HepG2 (cell line): Measurements from ENCODE around the gene CORT. TPM values are rescaled to one million over a fixed set of nuclear protein-coding genes. Genes with fewer than 3 reads are reported as not detected.

Source experiments
- ADNP ChIP-seq: sonication (generic); formaldehyde crosslinking; IDR thresholded peaks from 2 replicates; pipeline ENCODE4 v1.4.0; 2020; ENCODE audit warnings: missing genetic modification reagents
- ATF7-NPFF ChIP-seq: sonication (generic); formaldehyde crosslinking; IDR thresholded peaks from 2 replicates; pipeline ENCODE4 v1.8.1; 2023; ENCODE audit warnings: mild to moderate bottlenecking, low read depth, missing genetic modification reagents, moderate library complexity
- FOXA1 ChIP-seq, 2 experiments: fragments of 450-650 bp in 1 of 2; sonication (generic) in 1 of 2; formaldehyde crosslinking in 1 of 2; IDR thresholded peaks; 2 replicates each; pipeline versions ENCODE4 v1.4.0 to v1.6.1; 2016 to 2020; ENCODE audit warnings: missing genetic modification reagents in 1 of 2
- FOXA3 ChIP-seq: IDR thresholded peaks from 2 replicates; pipeline ENCODE4 v1.6.1; 2016; ENCODE audit warnings: missing genetic modification reagents, missing compliant biosample characterization
- KAT2B ChIP-seq: fragments of 150-350 bp; IDR thresholded peaks from 2 replicates; pipeline ENCODE4 v1.6.1; 2014; ENCODE audit warnings: low read depth, low read length, borderline replicate concordance
- MEIS1 ChIP-seq: sonication (generic); formaldehyde crosslinking; IDR thresholded peaks from 2 replicates; pipeline ENCODE4 v1.9.0; 2021; ENCODE audit warnings: mild to moderate bottlenecking, missing genetic modification reagents, moderate library complexity, borderline replicate concordance
- MXD1 ChIP-seq: sonication (generic); formaldehyde crosslinking; IDR thresholded peaks from 2 replicates; pipeline ENCODE4 v1.4.0; 2020; ENCODE audit warnings: mild to moderate bottlenecking, missing genetic modification reagents
- NBN ChIP-seq: fragments of 450-650 bp; conservative IDR thresholded peaks from 2 replicates; pipeline ENCODE4 v1.6.1; 2017
- RNF2 ChIP-seq: fragments of 450-650 bp; conservative IDR thresholded peaks from 2 replicates; pipeline ENCODE4 v1.6.1; 2016; ENCODE audit warnings: low read depth
- SAP130 ChIP-seq: IDR thresholded peaks from 2 replicates; pipeline ENCODE4 v1.6.1; 2016; ENCODE audit warnings: low read depth
- SCMH1 ChIP-seq: sonication (generic); formaldehyde crosslinking; IDR thresholded peaks from 2 replicates; pipeline ENCODE4 v1.9.0; 2021; ENCODE audit warnings: missing genetic modification reagents, mild to moderate bottlenecking, borderline replicate concordance
- SRSF1 ChIP-seq: fragments of 200-400 bp; formaldehyde crosslinking; optimal IDR thresholded peaks from 2 replicates; pipeline ENCODE3; 2017; ENCODE audit warnings: mild to moderate bottlenecking, low read depth, low read length, moderate library complexity
- TFDP2 ChIP-seq: sonication (generic); formaldehyde crosslinking; IDR thresholded peaks from 2 replicates; pipeline ENCODE4 v1.4.0; 2020; ENCODE audit warnings: missing genetic modification reagents
- ZBTB43 ChIP-seq: sonication (generic); formaldehyde crosslinking; conservative IDR thresholded peaks from 2 replicates; pipeline ENCODE4 v1.4.0; 2020; ENCODE audit warnings: missing genetic modification reagents
- ZBTB7B ChIP-seq: sonication (generic); formaldehyde crosslinking; IDR thresholded peaks from 2 replicates; pipeline ENCODE4 v1.4.0; 2020; ENCODE audit warnings: missing genetic modification reagents
- ZFP82 ChIP-seq: sonication (generic); formaldehyde crosslinking; IDR thresholded peaks from 2 replicates; pipeline ENCODE4 v1.5.1; 2020; ENCODE audit warnings: mild to moderate bottlenecking, missing genetic modification reagents, borderline replicate concordance
- ZNF225 ChIP-seq: sonication (generic); formaldehyde crosslinking; IDR thresholded peaks from 2 replicates; pipeline ENCODE4 v1.4.0; 2020; ENCODE audit warnings: mild to moderate bottlenecking, missing genetic modification reagents
- ZNF275 ChIP-seq: sonication (generic); formaldehyde crosslinking; IDR thresholded peaks from 2 replicates; pipeline ENCODE4 v1.8.0; 2022; ENCODE audit warnings: missing genetic modification reagents, mild to moderate bottlenecking, inconsistent platforms, borderline replicate concordance
- ZNF276 ChIP-seq: sonication (generic); formaldehyde crosslinking; IDR thresholded peaks from 2 replicates; pipeline ENCODE4 v1.4.0; 2020; ENCODE audit warnings: mild to moderate bottlenecking, low read depth, missing genetic modification reagents
- ZNF441 ChIP-seq: sonication (generic); formaldehyde crosslinking; IDR thresholded peaks from 2 replicates; pipeline ENCODE4 v1.7.0; 2021; ENCODE audit warnings: missing genetic modification reagents, borderline replicate concordance
- ZNF510 ChIP-seq: sonication (generic); formaldehyde crosslinking; IDR thresholded peaks from 2 replicates; pipeline ENCODE4 v1.4.0; 2020; ENCODE audit warnings: low read depth, mild to moderate bottlenecking, missing genetic modification reagents
- ZNF557 ChIP-seq: sonication (generic); formaldehyde crosslinking; IDR thresholded peaks from 2 replicates; pipeline ENCODE4 v1.4.0; 2020; ENCODE audit warnings: missing genetic modification reagents
- ZSCAN12 ChIP-seq: sonication (generic); formaldehyde crosslinking; IDR thresholded peaks from 2 replicates; pipeline ENCODE4 v1.9.0; 2021; ENCODE audit warnings: mild to moderate bottlenecking, missing genetic modification reagents
- polyA plus RNA-seq, 8 experiments: library from polyadenylated mRNA; depleted of rRNA in 3 of 8; stranded (reverse) in 7 of 8; unstranded in 1 of 8; fragments of >200 nt; fragmentation: Illumina TruSeq in 4 of 8; extraction: Trizol in 4 of 8; gene quantifications; 2 replicates each; pipeline versions ENCODE4 v1.2.1 to v1.2.3, GENCODE V29; 2011 to 2016; ENCODE audit warnings: low read depth in 4 of 8, missing spikeins in 1 of 8, mixed read lengths in 1 of 8; ENCODE audit not compliant: insufficient read depth in 1 of 8
- total RNA-seq, 5 experiments: library from RNA; depleted of rRNA; stranded (reverse); fragments of >200 nt; fragmentation: Illumina TruSeq; extraction: Trizol; gene quantifications; 2 replicates each; pipeline ENCODE4 v1.2.3, GENCODE V29; 2016; ENCODE audit warnings: low read depth in 1 of 5

Gene CORT
- total and polyA plus RNA-seq, 2 of the 13 experiments (the other 11 are each of a cell fraction or from before 2014, with no cell fraction given), result 0.11 to 0.62 TPM

- TF ChIP-seq RNF2 (peak; percentile 89), MEIS1 (CRISPR knock-in tag) (peak; percentile 69; the same call in 1 of the 2 replicates), SRSF1 (no peak), ATF7-NPFF (CRISPR knock-in tag) (peak; percentile 67; the same call in 1 of the 2 replicates), ZFP82 (no peak), ZNF225 (peak; percentile 72; the same call in 1 of the 2 replicates), FOXA3 (CRISPR knock-in tag) (peak; percentile 54), ZBTB7B (peak; percentile 98), ZNF510 (CRISPR knock-in tag) (no peak), ZNF557 (CRISPR knock-in tag) (no peak), SAP130 (peak; percentile 98), FOXA1 (IDR thresholded peaks at IDR 0.05) (no peak), FOXA1 (CRISPR knock-in tag; IDR thresholded peaks at IDR 0.05) (no peak), ADNP (no peak), TFDP2 (peak; percentile 87), MXD1 (CRISPR knock-in tag) (0 out of 2 replicates have a peak, but pooled peaks have one; percentile 41), ZNF441 (CRISPR knock-in tag) (no peak), ZNF276 (CRISPR knock-in tag) (no peak), KAT2B (no peak), NBN (no peak), SCMH1 (CRISPR knock-in tag) (no peak), ZNF275 (CRISPR knock-in tag) (no peak), ZSCAN12 (CRISPR knock-in tag) (no peak), ZBTB43 (no peak; the same call in 1 of the 2 replicates)
Measured at GRCh38 chr1:10472220-10473144, 22.7 kb downstream of the CORT start, which contains the start of gene DFFA (continued).
